NCI-H446 treated with DMSO at 0.1 percent for 48 hours (cell line): ENCODE measurements around the gene POFUT2.
"Not testable (repeated sequence)": the region's sequence is repeated elsewhere in the genome, so short reads cannot be mapped to it uniquely, and the experiment has no call there.

Source experiments
- DNase-seq: peaks from one replicate; lab custom pipeline; 2025; lab: John Stamatoyannopoulos, UW

The POFUT2 gene

DNA sequence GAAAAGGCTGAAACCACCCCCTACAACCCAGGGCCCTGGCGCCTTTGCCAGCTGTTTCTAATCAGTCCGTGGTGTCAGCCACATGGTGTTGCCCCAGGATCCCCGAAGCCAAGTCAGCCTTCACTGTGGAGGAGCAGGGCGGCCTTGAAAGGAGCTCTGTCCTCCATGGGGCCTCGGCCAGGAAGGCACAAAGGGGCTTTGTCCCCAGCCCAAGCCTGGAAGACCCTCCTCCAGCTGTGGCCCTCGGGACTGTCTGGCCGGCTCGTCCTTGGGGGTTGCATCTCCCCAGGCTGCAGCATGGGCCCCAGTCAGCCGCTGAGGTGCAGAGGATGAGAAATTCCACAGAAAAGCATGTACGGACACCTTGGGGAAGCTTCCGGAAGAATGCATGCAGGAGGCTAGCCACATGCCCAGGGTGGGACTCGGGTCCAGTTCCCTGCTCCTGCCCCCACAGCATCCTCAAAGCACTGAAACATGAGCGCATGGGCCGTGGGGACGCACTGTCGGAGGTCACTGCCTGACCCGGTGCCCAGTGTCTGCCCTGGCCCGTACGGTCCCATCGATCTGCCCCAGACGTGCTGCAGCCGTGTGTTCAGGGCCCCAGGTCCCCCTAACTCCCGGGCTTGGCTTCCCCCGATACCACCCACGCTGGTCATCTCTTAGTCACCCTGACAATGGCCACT lies 38.6 kb upstream of the POFUT2 start:
- no peak for DNase-seq

- DNase-seq, result no peak
Measured at GRCh38 chr21:45325206-45326168, 37.8 kb upstream of the POFUT2 start.

DNA sequence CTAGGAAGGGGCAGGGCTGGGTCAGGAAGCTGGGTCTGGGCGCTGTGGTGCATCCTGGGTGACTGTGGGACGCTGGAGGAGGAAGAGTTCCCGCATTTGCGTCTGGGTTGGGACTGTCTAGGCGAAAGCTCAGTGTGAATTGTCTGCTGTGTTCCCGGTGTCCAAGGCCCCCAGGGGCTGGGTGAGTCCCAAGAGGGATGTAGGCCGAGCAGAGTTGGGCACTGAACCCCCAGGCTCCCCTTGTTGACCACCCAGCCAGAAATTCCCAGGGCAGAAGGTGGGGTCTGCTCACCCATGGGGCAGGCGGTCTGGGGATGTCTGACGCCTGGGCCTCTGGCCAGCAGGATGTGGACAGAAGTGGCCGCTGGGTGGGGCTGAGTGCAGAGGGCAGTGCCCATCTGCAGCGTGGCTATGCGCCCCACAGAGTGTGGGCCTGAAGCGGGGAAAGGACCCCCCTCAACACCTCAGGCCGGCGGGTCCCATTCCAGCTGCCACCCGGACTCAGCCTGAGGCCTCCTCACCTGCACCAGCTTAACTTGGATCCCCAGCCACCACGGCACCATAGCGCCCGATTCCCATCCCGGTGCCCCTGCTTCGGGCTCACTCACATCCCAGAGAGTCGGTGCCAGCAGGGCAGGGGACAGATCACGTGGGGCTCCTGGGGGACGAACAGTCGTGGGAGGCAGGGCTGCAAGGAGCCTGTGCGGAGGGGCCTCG lies 37.0 kb upstream of the POFUT2 start:
- no peak for DNase-seq

GRCh38 chr21:45323487-45324311 lies 36.0 kb upstream of the POFUT2 start:
- DNase-seq, result no peak

DNA sequence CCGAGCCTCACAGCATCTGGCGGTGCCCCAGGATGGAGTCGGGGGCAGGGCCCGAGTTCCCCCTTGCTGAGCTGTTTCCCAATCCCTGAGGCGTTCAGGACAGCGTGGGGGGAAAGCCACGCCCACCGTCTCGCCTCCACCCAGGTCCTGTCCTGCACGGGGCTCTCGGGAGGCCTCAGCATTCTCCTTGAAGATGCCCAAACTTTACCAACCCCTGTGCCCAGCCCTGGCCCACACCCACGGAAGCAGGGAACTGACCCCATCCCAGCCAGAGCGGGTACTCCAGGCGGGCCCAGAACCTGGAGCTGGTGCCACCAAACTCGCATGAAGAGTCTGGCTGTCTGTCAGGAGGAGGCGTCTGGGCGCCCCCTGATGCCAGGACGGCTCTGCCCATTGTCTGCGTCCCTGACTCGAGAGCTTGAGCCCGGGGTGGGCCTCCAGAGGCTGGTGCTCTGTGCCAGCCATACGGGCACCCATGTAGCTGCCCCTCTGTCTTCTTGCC lies 35.3 kb upstream of the POFUT2 start:
- no peak for DNase-seq

- no peak for DNase-seq
Measured at GRCh38 chr21:45322231-45322959, 34.7 kb upstream of the POFUT2 start.

GRCh38 chr21:45320261-45321025 lies 32.7 kb upstream of the POFUT2 start:
- DNase-seq, result no peak

DNA sequence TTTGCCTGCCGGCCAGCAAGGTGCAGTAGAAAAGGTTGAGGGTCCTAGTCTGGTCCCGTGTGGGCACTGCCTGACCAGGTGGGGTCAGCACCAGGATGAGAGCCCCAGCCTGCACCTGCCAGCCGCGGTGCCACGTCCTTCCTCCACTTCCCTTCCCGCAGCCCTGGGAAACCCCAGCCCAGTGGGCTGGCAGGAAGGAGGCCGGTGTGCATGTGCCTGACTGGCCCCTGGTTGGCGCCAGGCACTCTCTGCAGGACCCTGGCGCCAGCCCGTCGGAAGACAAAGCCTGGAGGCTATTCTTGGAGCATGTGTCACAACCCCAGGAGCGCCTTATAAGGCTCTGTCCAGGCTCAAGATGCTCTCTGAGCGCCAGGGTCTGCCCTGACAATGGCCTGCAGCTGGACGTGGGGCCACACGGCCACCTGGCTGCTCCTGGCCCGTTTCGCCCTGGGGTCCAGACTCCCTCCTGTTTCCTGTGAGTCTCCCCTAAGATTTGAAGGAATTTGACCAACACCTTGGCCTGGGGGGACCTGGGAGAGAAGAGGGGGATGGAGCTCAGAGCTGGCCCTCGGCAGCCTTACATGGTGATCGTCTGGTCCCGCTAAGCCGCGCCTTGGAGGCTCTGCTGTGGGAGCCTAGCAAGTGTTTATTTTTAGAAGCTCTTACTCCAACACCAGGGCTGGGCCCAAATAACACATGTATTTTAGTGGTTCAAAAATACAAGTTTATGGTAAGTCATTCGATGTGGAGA lies 31.9 kb upstream of the POFUT2 start:
- no peak for DNase-seq

DNA sequence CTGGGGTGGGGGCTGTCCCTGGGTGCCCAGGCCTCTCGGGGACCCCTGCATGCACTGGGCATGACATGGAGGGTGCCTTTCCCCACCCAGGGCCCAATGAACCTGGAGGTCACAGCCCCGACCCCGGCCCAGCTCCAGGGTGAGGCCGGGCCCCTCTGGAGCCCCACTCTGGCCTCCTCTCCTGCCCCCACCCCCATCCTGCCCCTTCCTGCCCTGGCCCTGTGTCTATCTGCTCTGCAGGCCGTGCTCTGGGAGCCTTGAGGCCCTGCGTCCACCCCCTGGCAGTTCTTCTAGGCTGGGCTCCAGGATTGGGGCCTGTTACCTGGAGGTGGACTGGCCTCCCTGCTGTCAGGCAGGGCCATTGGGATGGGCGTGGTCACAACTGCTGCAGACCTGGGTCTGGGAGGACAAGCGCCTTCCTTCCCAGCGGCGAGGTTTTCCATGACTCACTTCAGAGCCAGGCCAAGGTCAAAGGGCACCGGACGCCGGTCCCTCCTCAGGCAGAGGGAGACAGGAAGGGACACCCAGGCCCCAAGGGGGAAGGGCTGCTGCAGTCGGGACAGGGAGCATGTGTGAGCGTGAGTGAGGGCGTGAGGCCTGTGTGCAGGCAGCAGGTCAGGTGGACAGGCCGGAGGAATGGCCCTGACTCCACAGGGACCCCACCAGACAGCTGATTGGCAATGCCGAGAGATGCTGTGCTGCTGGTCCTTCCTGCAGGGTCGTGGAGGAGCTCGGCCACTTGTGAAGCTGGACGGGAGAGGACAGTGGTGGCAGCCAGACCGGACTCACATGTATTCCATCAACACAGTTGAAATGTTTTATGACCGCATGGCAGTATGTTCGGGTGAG lies 31.1 kb upstream of the POFUT2 start:
- no peak for DNase-seq

DNA sequence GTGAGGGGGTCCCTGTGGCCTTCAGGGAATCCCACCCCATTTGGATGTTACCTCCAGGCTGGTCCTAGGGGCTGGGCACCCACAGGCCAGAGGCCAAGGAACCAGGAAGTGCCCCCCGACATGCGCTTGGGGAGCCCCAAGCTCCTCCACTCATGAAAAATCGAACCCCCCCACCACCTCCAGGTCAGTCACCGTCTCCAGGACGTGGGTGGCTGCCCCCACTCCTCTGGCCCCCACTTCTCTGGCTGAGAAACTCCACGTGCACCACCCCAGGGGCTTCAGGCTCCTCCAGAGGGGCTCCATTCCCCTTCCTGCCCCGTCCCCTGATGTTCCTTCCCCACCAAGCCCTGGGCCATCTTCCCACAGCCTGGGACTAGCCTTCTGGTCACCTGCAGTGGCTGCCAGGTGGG lies 30.5 kb upstream of the POFUT2 start:
- DNase-seq, result no peak

- DNase-seq, result no peak
Measured at GRCh38 chr21:45317398-45318145, 29.9 kb upstream of the POFUT2 start.

DNA sequence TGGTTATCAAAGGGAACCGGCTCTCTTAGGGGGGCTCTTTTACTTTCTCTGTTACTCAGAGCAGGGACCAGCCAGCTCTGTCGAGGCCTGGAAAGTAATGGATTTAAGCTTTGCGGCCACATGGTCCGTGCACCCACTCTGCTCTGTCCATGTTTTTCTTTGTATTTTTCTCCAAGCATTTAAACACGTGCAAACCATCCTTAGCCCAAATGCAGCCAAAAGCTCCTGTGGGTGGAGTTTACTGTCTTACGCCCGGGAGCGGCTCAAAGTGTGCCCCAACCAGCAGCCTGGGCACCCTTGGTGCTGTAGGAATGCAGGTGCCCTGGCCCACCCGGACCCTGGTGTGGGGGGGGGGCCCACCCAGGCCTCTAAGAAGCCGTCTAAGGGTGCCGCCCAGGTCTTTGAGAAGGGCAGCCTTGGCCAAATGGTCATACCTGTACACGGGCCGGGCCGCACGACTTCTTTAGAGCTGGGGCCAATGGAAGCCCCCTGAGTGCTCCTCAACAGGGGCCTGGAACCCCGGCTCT lies 29.2 kb upstream of the POFUT2 start:
- no peak for DNase-seq

DNA sequence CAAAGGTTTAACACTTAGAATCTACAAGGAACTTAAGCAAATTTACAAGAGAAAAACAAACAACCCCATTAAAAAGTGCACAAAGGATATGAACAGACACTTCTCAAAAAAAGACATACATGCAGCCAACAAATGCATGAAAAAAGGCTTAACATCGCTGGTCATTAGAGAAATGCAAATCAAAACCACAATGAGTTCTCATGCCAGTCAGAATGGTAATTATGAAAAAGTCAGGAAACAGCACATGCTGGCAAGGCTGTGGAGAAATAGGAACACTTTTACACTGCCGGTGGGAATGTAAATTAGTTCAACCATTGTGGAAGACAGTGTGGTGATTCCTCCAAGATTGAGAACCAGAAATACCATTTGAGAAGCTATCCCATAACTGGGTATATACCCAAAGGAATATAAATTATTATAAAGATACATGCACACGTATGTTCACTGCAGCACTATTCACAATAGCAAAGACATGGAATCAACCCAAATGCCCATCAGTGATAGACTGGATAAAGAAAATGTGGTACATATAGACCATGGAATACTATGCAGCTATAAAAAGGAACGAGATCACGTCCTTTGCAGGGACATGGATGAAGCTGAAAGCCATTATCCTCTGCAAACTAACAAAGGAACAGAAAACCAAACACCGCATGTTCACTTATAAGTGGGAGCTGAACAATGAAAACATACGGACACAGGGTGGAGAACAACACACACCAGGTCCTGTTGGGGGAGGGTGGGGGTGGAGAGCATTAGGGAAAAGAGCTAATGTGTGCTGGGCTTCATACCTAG lies 28.2 kb upstream of the POFUT2 start:
- not testable (repeated sequence) for DNase-seq

GRCh38 chr21:45313682-45314081 lies 26.0 kb upstream of the POFUT2 start:
- DNase-seq, result no peak

DNA sequence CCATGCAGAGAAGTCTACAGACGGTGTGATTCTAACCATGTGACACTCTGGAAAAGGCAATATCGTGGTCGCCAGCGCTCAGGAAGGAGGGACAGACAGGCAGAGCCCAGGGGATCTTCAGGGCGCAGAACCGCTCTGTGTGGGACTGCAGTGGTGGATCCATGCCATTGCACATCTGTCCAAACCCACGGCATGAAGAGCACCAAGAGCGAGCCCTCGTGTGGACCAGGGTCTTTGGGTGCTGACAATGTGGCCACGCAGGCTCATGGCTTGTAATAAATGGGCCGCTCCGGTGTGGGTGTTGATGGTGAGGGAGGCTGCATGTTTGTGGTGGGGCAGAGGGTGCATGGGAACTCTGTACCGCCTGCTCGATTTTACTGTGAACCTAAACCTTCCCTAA lies 25.3 kb upstream of the POFUT2 start:
- no peak for DNase-seq

- DNase-seq, result no peak
Measured at GRCh38 chr21:45312296-45312695, 24.6 kb upstream of the POFUT2 start.

DNA sequence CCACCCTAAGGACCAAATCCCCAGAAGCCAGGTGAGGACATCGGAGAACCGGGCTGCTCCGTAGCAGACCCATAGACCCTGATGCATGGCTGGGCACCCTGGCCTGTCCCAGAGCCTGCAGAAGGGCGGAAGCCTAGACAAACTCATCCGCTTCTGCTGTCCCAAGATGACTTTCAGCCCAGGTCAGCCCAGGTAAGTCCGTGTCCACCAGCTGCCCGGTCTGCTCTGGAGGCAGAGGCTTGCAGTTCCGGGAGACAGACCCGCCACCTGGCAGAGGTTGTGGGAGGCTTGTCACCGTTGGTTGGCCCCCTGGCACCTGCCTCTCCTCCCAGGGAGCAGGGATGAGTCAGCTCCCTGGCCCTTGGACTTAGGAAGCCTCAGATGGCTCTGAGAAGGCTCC lies 22.8 kb upstream of the POFUT2 start:
- DNase-seq, result no peak
